HepG2 (cell line): Measurements from ENCODE around the gene RUVBL1. TPM values are rescaled to one million over a fixed set of nuclear protein-coding genes. Genes with fewer than 3 reads are reported as not detected.

Source experiments
- ATRX ChIP-seq: sonication (generic); formaldehyde crosslinking; IDR thresholded peaks from 2 replicates; pipeline ENCODE4 v1.4.0; 2020; ENCODE audit warnings: missing genetic modification reagents, borderline replicate concordance
- HDAC2 ChIP-seq: sonication (generic); formaldehyde crosslinking; IDR thresholded peaks from 2 replicates; pipeline ENCODE4 v1.4.0; 2020; ENCODE audit warnings: missing genetic modification reagents
- HNF1A ChIP-seq, 2 experiments: sonication (generic) in 1 of 2; formaldehyde crosslinking in 1 of 2; IDR thresholded peaks; 2 replicates each; pipeline versions ENCODE4 v1.4.0 to v1.6.1; 2016 to 2020; ENCODE audit warnings: borderline replicate concordance in 1 of 2, low read depth in 1 of 2, mild to moderate bottlenecking in 1 of 2, missing genetic modification reagents in 1 of 2
- HNRNPL ChIP-seq: fragments of 200-400 bp; formaldehyde crosslinking; IDR thresholded peaks from 2 replicates; pipeline ENCODE4 v1.6.1; 2017; ENCODE audit warnings: mild to moderate bottlenecking, low read depth, low read length
- NFRKB ChIP-seq: fragments of 450-650 bp; IDR thresholded peaks from 2 replicates; pipeline ENCODE4 v1.6.1; 2017
- PATZ1 ChIP-seq: sonication (generic); formaldehyde crosslinking; IDR thresholded peaks from 2 replicates; pipeline ENCODE4 v1.4.0; 2020; ENCODE audit warnings: missing genetic modification reagents
- PRMT3 ChIP-seq: sonication (generic); formaldehyde crosslinking; IDR thresholded peaks from 2 replicates; pipeline ENCODE4 v1.8.1; 2022; ENCODE audit warnings: low read depth, mild to moderate bottlenecking, moderate library complexity, missing genetic modification reagents, borderline replicate concordance
- SALL1 ChIP-seq: sonication (generic); formaldehyde crosslinking; IDR thresholded peaks from 2 replicates; pipeline ENCODE4 v1.8.0; 2022; ENCODE audit warnings: mild to moderate bottlenecking, missing genetic modification reagents
- THAP9 ChIP-seq: sonication (generic); formaldehyde crosslinking; IDR thresholded peaks from 2 replicates; pipeline ENCODE4; 2020; ENCODE audit warnings: missing genetic modification reagents, mild to moderate bottlenecking, borderline replicate concordance
- ZEB1 ChIP-seq: IDR thresholded peaks from 2 replicates; pipeline ENCODE4 v1.6.1; 2012; ENCODE audit warnings: mild to moderate bottlenecking, low read depth, inconsistent platforms; ENCODE audit not compliant: insufficient replicate concordance
- ZHX1 ChIP-seq: sonication (generic); formaldehyde crosslinking; IDR thresholded peaks from 2 replicates; pipeline ENCODE4 v1.8.1; 2022; ENCODE audit warnings: low read depth, mild to moderate bottlenecking, missing genetic modification reagents
- ZNF761 ChIP-seq: sonication (generic); formaldehyde crosslinking; conservative IDR thresholded peaks from 2 replicates; pipeline ENCODE4 v1.4.0; 2020; ENCODE audit warnings: mild to moderate bottlenecking, missing genetic modification reagents
- ZNF784 ChIP-seq: sonication (generic); formaldehyde crosslinking; IDR thresholded peaks from 2 replicates; pipeline ENCODE4 v1.5.1; 2020; ENCODE audit warnings: missing genetic modification reagents, mild to moderate bottlenecking, borderline replicate concordance
- ZSCAN22 ChIP-seq: sonication (generic); formaldehyde crosslinking; IDR thresholded peaks from 2 replicates; pipeline ENCODE4 v1.4.0; 2020; ENCODE audit warnings: mild to moderate bottlenecking, missing genetic modification reagents
- polyA plus RNA-seq, 8 experiments: library from polyadenylated mRNA; depleted of rRNA in 3 of 8; stranded (reverse) in 7 of 8; unstranded in 1 of 8; fragments of >200 nt; fragmentation: Illumina TruSeq in 4 of 8; extraction: Trizol in 4 of 8; gene quantifications; 2 replicates each; pipeline versions ENCODE4 v1.2.1 to v1.2.3, GENCODE V29; 2011 to 2016; ENCODE audit warnings: low read depth in 4 of 8, missing spikeins in 1 of 8, mixed read lengths in 1 of 8; ENCODE audit not compliant: insufficient read depth in 1 of 8
- total RNA-seq, 5 experiments: library from RNA; depleted of rRNA; stranded (reverse); fragments of >200 nt; fragmentation: Illumina TruSeq; extraction: Trizol; gene quantifications; 2 replicates each; pipeline ENCODE4 v1.2.3, GENCODE V29; 2016; ENCODE audit warnings: low read depth in 1 of 5

Gene RUVBL1
- total and polyA plus RNA-seq, 2 of the 13 experiments (the other 11 are each of a cell fraction or from before 2014, with no cell fraction given): 32.7 to 86.3 TPM

- TF ChIP-seq HNF1A (IDR thresholded peaks at IDR 0.05; ENCODE audit: low read depth): 0 out of 2 replicates have a peak, but pooled peaks have one; percentile 22
- peak; percentile 60; the same call in 1 of the 2 replicates for TF ChIP-seq HNF1A (CRISPR knock-in tag; IDR thresholded peaks at IDR 0.05; ENCODE audit: borderline replicate concordance)
- peak; percentile 35 for TF ChIP-seq ZEB1
- no peak for TF ChIP-seq ATRX (CRISPR knock-in tag)
- peak; percentile 70; the same call in 1 of the 2 replicates for TF ChIP-seq ZHX1 (CRISPR knock-in tag)
- TF ChIP-seq THAP9: peak; percentile 93
- peak; percentile 90 for TF ChIP-seq PATZ1 (CRISPR knock-in tag)
- peak; percentile 82; the same call in 1 of the 2 replicates for TF ChIP-seq ZNF761 (CRISPR knock-in tag)
- TF ChIP-seq NFRKB: no peak
- peak; percentile 92 for TF ChIP-seq SALL1 (CRISPR knock-in tag)
- TF ChIP-seq ZSCAN22: no peak
- TF ChIP-seq HNRNPL: no peak
- peak; percentile 96; the same call in 1 of the 2 replicates for TF ChIP-seq ZNF784
- TF ChIP-seq HDAC2 (CRISPR knock-in tag): peak; percentile 75
- TF ChIP-seq PRMT3 (CRISPR knock-in tag): no peak
Measured at GRCh38 chr3:128153156-128154041, 29.8 kb upstream of the RUVBL1 start, which contains the start of gene EEFSEC (continued).
